Esophagus squamous epithelium (tissue), 5 donors: ENCODE measurements around the gene AGFG2. TPM values are rescaled to one million over a fixed set of nuclear protein-coding genes. Genes with fewer than 3 reads are reported as not detected.
"Not testable (repeated sequence)": the region's sequence is repeated elsewhere in the genome, so short reads cannot be mapped to it uniquely, and the experiment has no call there.

ENCODE experiments used
- DNase-seq: peaks from one replicate; lab custom pipeline; 2025; lab: John Stamatoyannopoulos, UW
- H3K27ac ChIP-seq, 4 donors: fragments of 200-600 bp; sonication (generic); one replicate each; pipeline ENCODE4 v1.5.1; 2016 to 2019; ENCODE audit warnings: mild to moderate bottlenecking in 1 of 4
- H3K27me3 ChIP-seq, 4 donors: fragments of 200-600 bp; sonication (generic); 1 replicate in 3 of 4; 2 replicates in 1 of 4; pipeline versions ENCODE4 v1.5.1 to v1.6.0; 2017 to 2021; ENCODE audit warnings: antibody characterized with exemption in 1 of 4
- H3K36me3 ChIP-seq, 3 donors: fragments of 200-600 bp; sonication (generic); one replicate each; pipeline ENCODE4 v1.5.1; 2016 to 2019
- H3K4me1 ChIP-seq, 3 donors: fragments of 200-600 bp; sonication (generic); one replicate each; pipeline ENCODE4 v1.5.1; 2017 to 2019
- H3K4me3 ChIP-seq, 4 donors: fragments of 200-600 bp; sonication (generic); 1 replicate in 3 of 4; 2 replicates in 1 of 4; pipeline ENCODE4 v1.5.1; 2016 to 2019; ENCODE audit warnings: mild to moderate bottlenecking in 2 of 4, moderate library complexity in 1 of 4
- H3K9me3 ChIP-seq, 3 donors: fragments of 200-600 bp; sonication (generic); one replicate each; pipeline ENCODE4 v1.5.1; 2016 to 2019
- CTCF ChIP-seq, 6 experiments: fragments of 450-650 bp in 4 of 6; fragments of 200-600 bp in 2 of 6; sonication (generic) in 2 of 6; IDR thresholded peaks; one replicate each; pipeline ENCODE4 v1.5.1; 2016 to 2019; ENCODE audit warnings: antibody characterized with exemption in 6 of 6, mild to moderate bottlenecking in 4 of 6, moderate library complexity in 4 of 6
- POLR2A ChIP-seq, 4 donors: fragments of 450-650 bp; IDR thresholded peaks; one replicate each; pipeline ENCODE4 v1.6.1; 2017; ENCODE audit warnings: antibody characterized with exemption in 4 of 4, mild to moderate bottlenecking in 4 of 4, moderate library complexity in 3 of 4
- WGBS, 2 donors: methylation state at CpG; one replicate each; pipeline ENCODE4 v1.1.5; 2018; 5-methylcytosine and 5-hydroxymethylcytosine counted together
- intact Hi-C: fragments of 100-400 bp; cut with DNase I; formaldehyde crosslinking; loops from one replicate; pipeline ENCODE4 v1.15.0; 2022
- total RNA-seq, 4 donors: library from RNA; depleted of rRNA; stranded (reverse); fragments of >200 nt; gene quantifications; one replicate each; pipeline ENCODE4 v1.1.0, GENCODE V29; 2016
- donor health status: DM: yes; HTN: yes; CAD: no.

The AGFG2 gene
- total RNA-seq, 4 donors from 2014 or later, result 14.5 to 49.2 (median 26.6) TPM

- 1 to 6% methylated on average over 8 of the region's 8 CpGs for WGBS, 2 donors
- no peak for TF ChIP-seq POLR2A (IDR thresholded peaks at IDR 0.05)
- Histone ChIP-seq H3K27ac (peak overlapping the region; percentile 32 to 84 (median 72)), H3K4me3 (peak overlapping the region in 3 of 4 donors; percentile 20 to 81 (median 30)), H3K36me3 (no peaks in the 10 kb centered on the region), H3K27me3 (peaks cover 0 to 1% (median 0%) of the 10 kb centered on the region in 4 donors), H3K4me1 (peaks cover 6 to 49% (median 13%) of the 10 kb centered on the region in 3 donors), H3K9me3 (no peaks in the 10 kb centered on the region)
- no peak for DNase-seq
- intact Hi-C loops, result no loop called here
Observed at GRCh38 chr7:100538348-100538653, 702 bp upstream of the AGFG2 start.

- Histone ChIP-seq H3K27me3 (no peaks in the 10 kb centered on the region), H3K4me3 (peak overlapping the region; percentile 81 to 97 (median 86)), H3K4me1 (peaks cover 16 to 61% (median 20%) of the 10 kb centered on the region in 3 donors), H3K9me3 (no peaks in the 10 kb centered on the region), H3K36me3 (no peaks in the 10 kb centered on the region), H3K27ac (peak overlapping the region; percentile 86 to 90 (median 88))
- DNase-seq, result no peak
- TF ChIP-seq CTCF (IDR thresholded peaks at IDR 0.05) (no peak), POLR2A (IDR thresholded peaks at IDR 0.05) (no peak)
- intact Hi-C loops, result no loop called here
- 0% methylated on average over 17 to 23 of the region's 44 CpGs for WGBS, 2 donors
Observed at GRCh38 chr7:100539436-100540006, 518 bp downstream of the AGFG2 start.

- no peaks in the 10 kb centered on the region for H3K9me3 ChIP-seq
- H3K36me3 ChIP-seq, result no peaks in the 10 kb centered on the region
- peaks cover 23 to 68% (median 27%) of the 10 kb centered on the region in 3 donors for H3K4me1 ChIP-seq
- TF ChIP-seq POLR2A (IDR thresholded peaks at IDR 0.05) (no peak), CTCF (IDR thresholded peaks at IDR 0.05) (no peak)
- H3K27ac ChIP-seq, result peak overlapping the region in 3 of 4 donors; percentile 86 to 90 (median 87)
- 31% methylated on average over 6 of the region's 6 CpGs for WGBS, 2 donors
- DNase-seq, result no peak
- H3K4me3 ChIP-seq, result peak overlapping the region; percentile 81 to 97 (median 86)
- intact Hi-C loops, result no loop called here
- H3K27me3 ChIP-seq, result no peaks in the 10 kb centered on the region
Observed at GRCh38 chr7:100540073-100540723, 1.2 kb downstream of the AGFG2 start.

- H3K27me3 ChIP-seq, H3K4me3 ChIP-seq, H3K36me3 ChIP-seq, DNase-seq, H3K9me3 ChIP-seq, intact Hi-C loops: not testable (repeated sequence)
- Histone ChIP-seq H3K27ac (peak overlapping the region in 1 of 4 donors; percentile 95), H3K4me1 (peaks cover 34 to 79% (median 38%) of the 10 kb centered on the region in 3 donors)
- WGBS, 2 donors, result 69 to 86% methylated on average over 7 of the region's 7 CpGs
Observed at GRCh38 chr7:100541309-100541708, 2.3 kb downstream of the AGFG2 start.

- Histone ChIP-seq H3K27ac (peak overlapping the region; percentile 84 to 98 (median 96)), H3K27me3 (no peaks in the 10 kb centered on the region), H3K36me3 (peaks cover 0 to under 1% (median 0%) of the 10 kb centered on the region in 3 donors), H3K9me3 (no peaks in the 10 kb centered on the region), H3K4me3 (no peak overlapping the region), H3K4me1 (peaks cover 55 to 94% (median 57%) of the 10 kb centered on the region in 3 donors)
- TF ChIP-seq CTCF (IDR thresholded peaks at IDR 0.05), result no peak
- TF ChIP-seq POLR2A (IDR thresholded peaks at IDR 0.05), result no peak
- WGBS, 2 donors, result 38 to 50% methylated on average over 1 of the region's 1 CpG
- DNase-seq, result no peak
- intact Hi-C loops, result no loop called here
Observed at GRCh38 chr7:100543586-100543985, 4.6 kb downstream of the AGFG2 start.

- no peaks in the 10 kb centered on the region for H3K27me3 ChIP-seq
- H3K4me3 ChIP-seq, result peak overlapping the region in 3 of 4 donors; percentile 3 to 19 (median 13)
- H3K36me3 ChIP-seq, result peaks cover 0 to 8% (median 0%) of the 10 kb centered on the region in 3 donors
- intact Hi-C loops, result no loop called here
- H3K9me3 ChIP-seq, result no peaks in the 10 kb centered on the region
- no peak for DNase-seq
- 20 to 21% methylated on average over 5 of the region's 5 CpGs for WGBS, 2 donors
- H3K27ac ChIP-seq, result peak overlapping the region; percentile 84 to 98 (median 96)
- TF ChIP-seq POLR2A (IDR thresholded peaks at IDR 0.05), result no peak
- no peak for TF ChIP-seq CTCF (IDR thresholded peaks at IDR 0.05)
- H3K4me1 ChIP-seq, result peaks cover 55 to 100% (median 58%) of the 10 kb centered on the region in 3 donors
Observed at GRCh38 chr7:100544386-100544785, 5.4 kb downstream of the AGFG2 start.
